Measurements from ENCODE around the gene EEPD1. TPM values are rescaled to one million over a fixed set of nuclear protein-coding genes. Genes with fewer than 3 reads are reported as not detected.
"Not testable (repeated sequence)": the region's sequence is repeated elsewhere in the genome, so short reads cannot be mapped to it uniquely, and the experiment has no call there.

The EEPD1 gene
- total RNA-seq, 1 donor, result 4.1 TPM

DNA sequence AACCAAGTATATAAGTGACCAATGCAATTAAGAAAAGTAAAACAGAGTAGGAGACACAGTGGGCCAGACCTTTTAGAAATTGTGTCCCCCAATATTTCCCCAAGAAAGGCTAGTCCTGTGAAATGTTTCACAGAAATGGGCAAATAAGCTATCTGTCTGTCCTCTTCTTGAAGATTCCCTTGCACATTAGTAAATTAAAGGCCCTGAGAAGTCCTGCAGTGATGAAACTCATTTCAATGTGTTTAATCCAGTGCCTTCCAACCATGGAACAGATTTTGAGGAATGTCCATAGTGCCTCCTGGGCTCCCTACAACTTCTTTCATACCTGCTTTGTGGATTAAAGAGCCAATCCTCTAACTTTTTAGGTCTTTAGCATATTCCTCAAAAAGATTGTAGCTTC is 11.2 kb upstream of the EEPD1 start:
- no peaks in the 10 kb centered on the region for H3K9me3 ChIP-seq (ENCODE audit: low read depth, low read length)
- H3K27me3 ChIP-seq (ENCODE audit: insufficient read depth, low read length), result no peaks in the 10 kb centered on the region
- H3K4me3 ChIP-seq (ENCODE audit: low read length), result no peak overlapping the region
- H3K4me1 ChIP-seq (ENCODE audit: insufficient read depth, low read length), result no peaks in the 10 kb centered on the region

DNA sequence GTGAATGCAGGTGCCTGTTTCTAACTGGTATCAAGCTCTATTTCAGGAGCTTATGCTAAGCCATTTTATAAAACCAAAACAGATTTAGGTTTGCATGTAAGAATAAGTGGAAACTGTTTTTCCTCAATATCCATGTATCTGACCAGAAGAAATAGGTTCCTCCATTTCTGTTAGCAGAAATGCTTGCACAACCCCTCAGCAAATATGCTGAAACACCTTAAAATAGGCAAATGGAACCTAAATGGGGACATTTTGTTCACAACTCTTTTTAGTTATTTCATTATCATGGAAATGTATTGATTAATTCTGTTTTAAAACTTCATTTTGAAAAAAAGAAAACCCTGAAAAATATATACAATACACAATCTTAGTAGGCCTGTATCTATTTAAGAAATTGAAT is 8.9 kb upstream of the EEPD1 start:
- Histone ChIP-seq H3K27me3 (ENCODE audit: insufficient read depth, low read length) (no peaks in the 10 kb centered on the region), H3K9me3 (ENCODE audit: low read depth, low read length) (no peaks in the 10 kb centered on the region), H3K4me3 (ENCODE audit: low read length) (no peak overlapping the region), H3K4me1 (ENCODE audit: insufficient read depth, low read length) (no peaks in the 10 kb centered on the region)

DNA sequence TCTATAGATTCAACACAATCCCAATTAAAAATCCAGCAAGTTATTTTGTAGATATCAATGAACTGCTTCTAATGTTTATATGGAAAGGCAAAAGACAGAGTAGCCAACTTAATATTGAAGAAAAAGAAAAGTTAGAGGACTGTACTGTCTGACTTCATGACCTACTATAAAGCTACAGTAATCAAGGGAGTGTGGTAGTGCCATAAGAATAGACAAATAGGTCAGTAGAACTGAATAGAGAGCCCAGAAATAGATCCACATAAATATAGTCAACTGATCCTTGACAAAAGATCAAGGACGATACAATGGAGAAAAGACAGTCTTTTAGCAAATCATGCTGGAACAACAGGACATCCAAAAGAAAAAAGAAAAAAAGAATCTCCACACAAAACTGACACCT is 7.4 kb upstream of the EEPD1 start:
- Histone ChIP-seq H3K4me1 (ENCODE audit: insufficient read depth, low read length) (no peaks in the 10 kb centered on the region), H3K4me3 (ENCODE audit: low read length) (no peak overlapping the region), H3K27me3 (ENCODE audit: insufficient read depth, low read length) (no peaks in the 10 kb centered on the region), H3K9me3 (ENCODE audit: low read depth, low read length) (no peaks in the 10 kb centered on the region)

DNA sequence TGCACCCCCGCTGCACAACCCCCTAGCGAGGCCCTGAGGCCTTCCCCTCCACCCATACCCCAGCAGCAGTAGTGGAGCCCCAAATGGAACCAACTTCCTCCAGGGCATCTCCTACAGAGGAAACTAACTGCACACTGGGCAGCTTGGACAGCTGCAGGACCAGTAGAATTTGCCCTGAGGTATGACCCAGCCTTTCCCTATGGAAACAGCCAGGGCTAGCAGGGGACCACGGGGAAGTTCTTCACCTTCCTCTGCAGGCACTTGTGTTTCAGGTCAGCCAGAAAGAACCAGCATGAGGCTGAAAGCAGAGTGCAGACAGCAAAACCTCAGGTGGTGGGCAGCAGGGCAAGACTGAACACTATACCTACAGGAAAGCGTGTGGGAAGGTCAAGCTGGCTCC is 5.7 kb upstream of the EEPD1 start:
- no peaks in the 10 kb centered on the region for H3K4me1 ChIP-seq (ENCODE audit: insufficient read depth, low read length)
- H3K27me3 ChIP-seq (ENCODE audit: insufficient read depth, low read length), result no peaks in the 10 kb centered on the region
- H3K9me3 ChIP-seq (ENCODE audit: low read depth, low read length), result no peaks in the 10 kb centered on the region
- no peak overlapping the region for H3K4me3 ChIP-seq (ENCODE audit: low read length)

DNA sequence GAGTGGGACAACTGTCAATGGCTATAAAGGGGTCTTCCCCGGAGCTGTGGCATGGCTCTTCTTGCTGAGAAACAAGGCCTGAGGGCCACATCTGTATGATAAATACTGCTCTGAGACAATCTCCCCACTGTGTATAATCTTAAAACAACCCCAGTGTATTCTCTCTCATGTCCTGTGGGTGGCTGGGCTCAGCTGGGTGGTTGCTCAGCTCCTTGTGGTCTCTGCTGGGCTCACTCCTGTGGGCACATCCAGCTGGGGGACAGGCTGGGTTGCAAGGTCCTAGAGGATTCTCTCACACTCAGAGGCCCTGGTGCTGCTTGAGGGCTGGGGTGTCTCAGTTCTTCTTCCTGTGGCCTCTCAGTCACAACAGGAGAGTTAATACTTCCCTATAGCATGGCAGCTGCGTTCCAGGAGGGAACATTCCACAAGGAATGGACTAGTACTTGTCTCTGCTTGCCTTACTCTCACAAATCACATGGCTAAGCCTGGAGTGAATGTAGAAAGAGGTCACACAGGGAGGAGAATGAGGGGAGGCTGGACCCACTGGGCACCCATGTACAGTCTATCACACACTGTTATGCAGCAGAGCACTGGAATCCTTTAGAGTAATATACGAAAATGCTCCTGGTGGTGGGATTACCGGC is 4.5 kb upstream of the EEPD1 start:
- Histone ChIP-seq H3K27me3 (ENCODE audit: insufficient read depth, low read length) (no peaks in the 10 kb centered on the region), H3K9me3 (ENCODE audit: low read depth, low read length) (no peaks in the 10 kb centered on the region), H3K4me3 (ENCODE audit: low read length) (no peak overlapping the region), H3K4me1 (ENCODE audit: insufficient read depth, low read length) (peaks cover 3% of the 10 kb centered on the region)

DNA sequence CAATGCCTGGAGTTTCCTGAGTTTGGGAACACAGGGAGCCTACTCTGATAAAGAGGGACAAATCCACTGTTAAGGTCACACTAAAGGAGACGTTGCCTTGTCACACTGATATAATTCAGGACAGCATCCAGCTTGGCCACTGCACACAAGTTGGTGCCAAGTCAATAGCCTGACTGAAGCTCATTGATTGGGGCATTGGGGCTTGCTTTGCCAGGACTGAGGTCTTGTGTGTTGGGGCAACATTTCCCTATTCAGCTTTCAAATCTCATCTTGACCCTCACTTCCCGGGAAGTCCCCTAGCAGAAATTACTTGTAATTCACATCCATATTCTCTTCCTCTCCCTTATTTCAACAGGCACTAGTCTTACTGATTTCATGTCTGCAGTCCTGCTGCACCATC is 3.8 kb upstream of the EEPD1 start:
- H3K9me3 ChIP-seq (ENCODE audit: low read depth, low read length); H3K4me3 ChIP-seq (ENCODE audit: low read length); H3K27me3 ChIP-seq (ENCODE audit: insufficient read depth, low read length); H3K4me1 ChIP-seq (ENCODE audit: insufficient read depth, low read length): not testable (repeated sequence)

DNA sequence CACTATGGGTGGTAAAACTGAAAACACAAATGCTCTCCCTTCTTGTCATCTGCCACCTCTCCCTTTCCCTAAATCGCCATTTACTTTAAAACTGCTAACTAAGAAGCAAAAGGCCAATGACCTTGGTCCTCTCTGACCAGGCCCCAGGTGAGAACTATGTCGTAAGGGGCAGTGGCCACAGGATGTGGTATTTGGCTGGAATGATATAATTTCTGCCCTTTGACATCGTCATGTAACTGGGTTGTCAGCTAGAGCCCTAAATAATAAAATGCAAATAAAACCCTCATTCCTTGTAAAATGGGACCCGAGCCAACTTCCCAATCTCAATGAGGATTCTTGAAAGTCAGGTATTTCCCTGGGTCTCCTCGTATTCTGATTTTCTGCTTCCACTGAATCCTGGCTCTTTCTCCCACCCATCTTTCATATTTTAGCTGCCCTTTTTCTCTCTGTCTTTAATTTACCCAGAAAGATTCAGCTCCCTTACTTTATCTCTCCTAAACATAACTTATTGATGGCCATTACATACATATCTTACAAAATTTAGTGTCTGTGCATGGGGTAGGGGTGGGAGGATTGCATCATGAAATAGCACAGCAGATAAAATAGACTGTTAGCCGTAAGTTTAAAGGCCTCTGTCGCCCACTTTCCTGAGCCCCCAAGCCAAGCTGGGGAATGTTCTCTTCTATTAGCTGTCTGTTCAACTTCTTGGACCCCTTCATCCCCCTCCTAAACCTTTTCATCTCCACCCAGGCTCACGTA is 3.2 kb upstream of the EEPD1 start:
- H3K4me1 ChIP-seq (ENCODE audit: insufficient read depth, low read length), result peaks cover 16% of the 10 kb centered on the region

DNA sequence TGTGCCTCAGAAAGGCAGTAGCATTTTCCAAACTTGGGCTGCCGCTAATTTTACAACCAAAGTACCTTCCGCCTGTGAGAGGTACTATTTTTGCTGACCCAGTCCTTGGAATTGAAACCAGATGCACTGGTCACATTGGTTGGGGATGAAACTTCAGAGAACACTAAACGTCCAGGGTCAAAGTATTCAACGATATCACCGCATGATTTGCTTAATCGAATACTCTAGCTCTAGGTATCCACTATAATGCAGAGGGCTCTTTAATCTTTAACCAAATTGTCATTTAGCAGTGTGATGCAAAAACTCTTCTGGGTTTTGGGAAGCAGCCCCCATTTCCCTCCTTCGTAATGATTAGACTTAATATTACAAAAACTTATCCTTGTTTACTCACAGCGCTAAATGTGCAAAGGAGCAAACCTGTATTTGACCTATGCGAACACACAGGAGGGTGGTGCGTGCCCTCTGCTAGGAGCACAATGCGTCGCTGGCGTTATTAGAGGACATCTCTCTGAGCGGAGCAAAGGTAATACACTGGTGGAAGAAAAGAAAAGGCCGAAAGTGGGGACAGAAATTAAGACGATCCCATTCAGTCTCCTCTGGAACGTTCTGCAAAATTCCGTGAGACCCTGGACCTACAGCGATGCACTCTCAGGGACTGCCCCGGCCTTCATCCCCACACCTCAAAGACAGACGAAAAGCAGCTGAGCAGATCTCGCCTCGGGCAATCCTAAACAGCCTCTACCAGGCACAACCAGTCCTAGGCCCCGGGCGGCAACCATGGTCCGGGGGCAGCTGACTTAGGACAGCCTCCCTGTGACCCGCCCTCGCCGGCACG is 916 bp upstream of the EEPD1 start:
- Histone ChIP-seq H3K9me3 (ENCODE audit: low read depth, low read length) (no peaks in the 10 kb centered on the region), H3K4me1 (ENCODE audit: insufficient read depth, low read length) (peaks cover 36% of the 10 kb centered on the region), H3K27me3 (ENCODE audit: insufficient read depth, low read length) (no peaks in the 10 kb centered on the region), H3K4me3 (ENCODE audit: low read length) (peak overlapping the region; percentile 86)

More for the DNA sequence above, 3.2 kb upstream of the EEPD1 start:
- Histone ChIP-seq H3K4me3 (ENCODE audit: low read length) (no peak overlapping the region), H3K27me3 (ENCODE audit: insufficient read depth, low read length) (no peaks in the 10 kb centered on the region), H3K9me3 (ENCODE audit: low read depth, low read length) (no peaks in the 10 kb centered on the region)

DNA sequence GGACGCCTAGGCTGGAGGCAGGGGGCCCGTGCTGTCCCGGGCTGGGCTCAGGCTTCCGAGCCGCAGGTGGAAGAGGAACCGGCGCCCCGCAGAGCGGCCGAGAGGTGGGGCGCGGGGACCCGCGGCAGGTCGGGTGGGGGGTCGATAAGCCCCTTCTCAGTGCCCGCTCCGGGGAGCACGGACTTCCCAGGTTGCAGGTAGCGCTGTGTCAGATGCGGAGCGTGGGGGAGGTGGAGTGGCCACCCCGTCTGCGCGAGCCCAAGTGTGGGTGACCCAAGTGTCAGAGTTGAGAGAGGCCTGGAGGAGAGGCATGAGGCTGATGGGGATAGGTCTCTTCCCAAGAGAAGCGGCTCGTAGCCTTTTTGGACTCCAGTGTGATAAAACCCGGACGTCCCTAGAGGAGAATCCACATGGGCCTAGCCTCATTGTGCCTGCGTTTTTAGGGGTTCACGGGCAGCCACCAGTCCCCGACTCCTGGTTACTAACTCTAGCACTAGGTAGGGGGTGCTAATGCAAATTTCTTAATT is 580 bp downstream of the EEPD1 start:
- H3K4me1 ChIP-seq (ENCODE audit: insufficient read depth, low read length), result peaks cover 36% of the 10 kb centered on the region
- no peaks in the 10 kb centered on the region for H3K27me3 ChIP-seq (ENCODE audit: insufficient read depth, low read length)
- no peaks in the 10 kb centered on the region for H3K9me3 ChIP-seq (ENCODE audit: low read depth, low read length)
- H3K4me3 ChIP-seq (ENCODE audit: low read length), result peak overlapping the region; percentile 86

DNA sequence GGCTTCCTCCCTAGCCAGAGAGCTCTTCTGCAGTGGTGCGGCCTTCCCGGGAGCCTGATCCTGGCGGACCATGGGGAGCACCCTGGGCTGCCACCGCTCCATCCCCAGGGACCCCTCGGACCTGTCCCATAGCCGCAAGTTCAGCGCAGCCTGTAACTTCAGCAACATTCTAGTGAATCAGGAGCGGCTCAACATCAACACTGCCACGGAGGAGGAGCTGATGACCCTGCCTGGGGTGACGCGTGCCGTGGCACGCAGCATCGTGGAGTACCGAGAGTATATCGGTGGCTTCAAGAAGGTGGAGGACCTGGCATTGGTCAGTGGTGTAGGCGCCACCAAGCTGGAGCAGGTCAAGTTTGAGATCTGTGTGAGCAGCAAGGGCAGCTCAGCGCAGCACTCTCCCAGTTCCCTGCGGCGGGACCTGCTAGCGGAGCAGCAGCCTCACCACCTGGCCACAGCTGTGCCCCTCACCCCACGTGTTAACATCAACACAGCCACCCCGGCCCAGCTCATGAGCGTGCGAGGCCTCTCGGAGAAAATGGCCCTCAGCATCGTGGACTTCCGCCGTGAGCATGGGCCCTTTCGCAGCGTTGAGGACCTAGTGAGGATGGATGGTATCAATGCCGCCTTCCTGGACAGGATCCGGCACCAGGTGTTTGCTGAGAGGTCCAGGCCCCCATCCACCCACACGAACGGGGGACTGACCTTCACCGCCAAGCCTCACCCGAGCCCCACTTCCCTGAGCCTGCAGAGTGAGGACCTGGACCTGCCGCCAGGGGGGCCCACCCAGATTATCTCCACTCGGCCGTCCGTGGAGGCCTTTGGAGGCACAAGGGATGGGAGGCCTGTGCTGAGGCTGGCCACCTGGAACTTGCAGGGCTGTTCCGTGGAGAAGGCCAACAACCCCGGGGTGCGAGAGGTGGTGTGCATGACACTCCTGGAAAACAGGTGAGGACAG is 1.5 kb downstream of the EEPD1 start:
- Histone ChIP-seq H3K9me3 (ENCODE audit: low read depth, low read length) (no peaks in the 10 kb centered on the region), H3K4me1 (ENCODE audit: insufficient read depth, low read length) (peaks cover 36% of the 10 kb centered on the region), H3K27me3 (ENCODE audit: insufficient read depth, low read length) (no peaks in the 10 kb centered on the region), H3K4me3 (ENCODE audit: low read length) (no peak overlapping the region)

DNA sequence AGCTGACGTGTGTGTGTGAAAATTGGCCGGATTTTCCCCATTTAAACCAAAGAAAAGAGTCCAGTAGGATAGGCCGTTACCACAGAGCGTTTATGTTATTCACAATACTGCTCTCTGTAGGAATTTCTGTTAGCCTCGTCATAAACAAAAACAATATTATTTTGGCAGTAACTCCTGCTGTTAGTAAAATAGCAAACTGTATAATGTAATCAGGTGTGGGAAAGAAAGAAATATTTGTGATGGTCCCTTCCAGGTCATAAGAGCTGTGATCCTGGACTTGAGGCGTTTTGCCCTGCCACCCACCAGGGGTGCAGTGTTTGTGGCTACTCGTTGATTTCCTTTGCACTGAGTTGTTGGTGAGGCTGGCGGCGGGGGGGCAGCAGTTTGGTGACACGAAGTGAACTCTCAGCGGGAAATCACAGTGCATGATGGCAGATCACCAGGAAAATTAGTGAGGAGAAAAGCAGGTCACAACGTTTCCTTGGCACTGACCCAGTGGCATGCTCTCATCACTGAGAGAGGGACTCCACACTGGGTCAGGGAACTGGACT is 2.8 kb downstream of the EEPD1 start:
- Histone ChIP-seq H3K4me3 (ENCODE audit: low read length) (no peak overlapping the region), H3K9me3 (ENCODE audit: low read depth, low read length) (no peaks in the 10 kb centered on the region), H3K4me1 (ENCODE audit: insufficient read depth, low read length) (peaks cover 36% of the 10 kb centered on the region), H3K27me3 (ENCODE audit: insufficient read depth, low read length) (no peaks in the 10 kb centered on the region)

DNA sequence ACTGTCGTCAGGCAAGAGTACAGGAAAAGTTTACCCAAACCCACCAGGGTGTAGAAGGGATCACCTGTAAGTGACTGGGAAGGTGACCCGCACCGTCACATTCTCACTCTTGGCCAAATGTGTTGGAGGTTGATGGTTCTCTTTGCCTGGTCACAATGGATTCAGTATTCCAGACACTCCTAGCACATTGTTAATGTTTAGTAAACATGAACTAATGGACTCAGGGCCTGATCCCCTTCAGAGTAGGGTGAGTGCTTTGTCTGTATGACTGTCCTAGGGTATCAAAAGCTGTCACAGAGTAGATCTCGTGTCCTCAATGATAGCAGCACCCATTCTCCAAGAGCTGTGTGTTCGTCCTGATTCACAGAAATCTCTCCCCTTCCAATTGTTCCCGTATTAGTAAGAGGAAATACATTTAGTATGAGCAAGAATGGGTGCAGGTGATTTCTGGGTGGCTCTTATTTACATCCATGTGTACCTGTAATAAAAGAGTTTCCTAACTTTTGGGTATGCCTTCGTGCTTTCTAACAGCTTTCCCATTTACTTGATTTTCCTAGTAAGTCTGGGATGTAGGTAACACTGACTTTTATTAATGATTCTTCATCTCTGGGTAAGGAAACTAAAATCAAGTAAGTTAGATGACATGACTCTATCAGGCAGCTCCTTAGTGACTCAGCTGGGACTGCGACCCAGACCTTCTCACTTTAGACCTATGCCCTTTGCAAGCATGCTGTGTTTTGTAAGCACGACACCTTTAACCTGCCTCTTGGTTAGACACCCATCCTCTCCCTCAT is 4.7 kb downstream of the EEPD1 start:
- Histone ChIP-seq H3K9me3 (ENCODE audit: low read depth, low read length) (no peaks in the 10 kb centered on the region), H3K4me3 (ENCODE audit: low read length) (no peak overlapping the region), H3K4me1 (ENCODE audit: insufficient read depth, low read length) (peaks cover 48% of the 10 kb centered on the region), H3K27me3 (ENCODE audit: insufficient read depth, low read length) (no peaks in the 10 kb centered on the region)

DNA sequence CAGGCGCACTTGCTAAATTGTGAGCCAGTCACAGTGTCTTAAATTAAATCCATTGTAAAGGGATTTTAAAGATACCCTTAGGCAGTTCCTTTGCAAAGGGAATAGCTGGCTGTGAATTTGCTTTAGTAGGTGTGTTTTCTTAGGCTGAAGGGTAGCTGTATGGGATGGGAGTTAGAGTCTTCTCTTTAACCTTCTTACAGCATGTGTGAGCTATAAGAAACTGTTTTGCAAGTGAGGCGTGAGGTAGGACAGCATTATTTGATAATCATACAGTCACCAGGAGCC is 5.2 kb downstream of the EEPD1 start:
- Histone ChIP-seq H3K4me3 (ENCODE audit: low read length) (no peak overlapping the region), H3K27me3 (ENCODE audit: insufficient read depth, low read length) (no peaks in the 10 kb centered on the region), H3K4me1 (ENCODE audit: insufficient read depth, low read length) (peaks cover 48% of the 10 kb centered on the region), H3K9me3 (ENCODE audit: low read depth, low read length) (no peaks in the 10 kb centered on the region)

DNA sequence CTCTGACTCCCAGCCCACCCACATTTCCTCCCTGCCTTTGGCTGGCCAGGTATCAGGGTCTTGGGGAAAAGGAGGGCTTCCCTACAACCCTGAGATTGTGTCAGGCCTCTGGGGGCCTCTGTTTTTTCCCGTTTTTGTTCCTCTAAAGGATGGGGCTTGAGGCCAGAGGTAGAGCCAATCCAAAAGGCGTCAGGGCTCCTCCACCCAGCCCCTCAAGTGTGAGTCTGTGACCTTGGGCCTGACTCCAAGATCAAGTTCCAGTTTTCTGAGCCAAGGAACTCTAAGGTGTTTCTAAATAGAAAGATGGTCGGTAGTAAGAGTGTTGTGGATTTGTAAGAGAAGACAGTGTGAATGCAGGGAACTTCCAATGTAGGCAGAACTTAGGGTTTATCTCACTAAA is 6.6 kb downstream of the EEPD1 start:
- Histone ChIP-seq H3K4me1 (ENCODE audit: insufficient read depth, low read length) (peaks cover 40% of the 10 kb centered on the region), H3K27me3 (ENCODE audit: insufficient read depth, low read length) (no peaks in the 10 kb centered on the region), H3K9me3 (ENCODE audit: low read depth, low read length) (no peaks in the 10 kb centered on the region), H3K4me3 (ENCODE audit: low read length) (no peak overlapping the region)

Measured in mononuclear cell (primary cell).